CD4-positive, alpha-beta memory T cell (primary cell): ENCODE data around the gene TRIM42. TPM values are rescaled to one million over a fixed set of nuclear protein-coding genes. Genes with fewer than 3 reads are reported as not detected.

Experiments
- CTCF ChIA-PET: fragments of 350-600 bp; sonication (Branson Sonifier 250); formaldehyde crosslinking; loops from one replicate; lab custom pipeline; 2021; ENCODE audit warnings: inconsistent platforms; ENCODE audit not compliant: partially characterized antibody; lab: Charles Lee
- POLR2A ChIA-PET: fragments of 350-600 bp; sonication (Branson Sonifier 250); formaldehyde crosslinking; loops from one replicate; lab custom pipeline; 2021; ENCODE audit not compliant: partially characterized antibody; lab: Charles Lee
- DNase-seq, 5 donors: peaks; one replicate each; pipeline versions ENCODE4 v3.0.0 to v3.0.0-alpha.2; 2020 to 2022; ENCODE audit warnings: mixed read lengths in 1 of 5
- H3K27ac ChIP-seq: one replicate; pipeline ENCODE4 v1.7.0; 2013; ENCODE audit warnings: low read depth, low read length
- H3K27me3 ChIP-seq: 2 replicates; pipeline ENCODE4 v1.7.0; 2013; ENCODE audit warnings: mild to moderate bottlenecking, low read length, moderate library complexity; ENCODE audit not compliant: insufficient read depth
- H3K36me3 ChIP-seq: 2 replicates; pipeline ENCODE4 v1.7.0; 2013; ENCODE audit warnings: mild to moderate bottlenecking, low read length, moderate library complexity; ENCODE audit not compliant: insufficient read depth
- H3K4me1 ChIP-seq: 2 replicates; pipeline ENCODE4 v1.7.0; 2013; ENCODE audit warnings: mild to moderate bottlenecking, low read length, moderate library complexity; ENCODE audit not compliant: insufficient read depth
- H3K4me3 ChIP-seq, 2 donors: one replicate each; pipeline ENCODE4 v1.7.0; 2013; ENCODE audit warnings: low read length in 2 of 2, mild to moderate bottlenecking in 1 of 2
- H3K9me3 ChIP-seq, 2 donors: one replicate each; pipeline ENCODE4 v1.7.0; 2013; ENCODE audit warnings: low read length in 2 of 2, control low read depth in 1 of 2; ENCODE audit not compliant: control insufficient read depth in 1 of 2
- H3K27ac Mint-ChIP-seq, 7 donors: one replicate each; pipeline ENCODE4 v1.8.0; 2020 to 2021; ENCODE audit warnings: mixed read lengths in 7 of 7, mild to moderate bottlenecking in 6 of 7, inconsistent platforms in 3 of 7, moderate library complexity in 3 of 7
- H3K27me3 Mint-ChIP-seq, 2 donors: one replicate each; pipeline ENCODE4 v1.8.0; 2020 to 2021; ENCODE audit warnings: mixed read lengths in 2 of 2
- H3K36me3 Mint-ChIP-seq, 2 donors: one replicate each; pipeline ENCODE4 v1.8.0; 2020 to 2021; ENCODE audit warnings: mixed read lengths in 2 of 2, inconsistent platforms in 1 of 2, mild to moderate bottlenecking in 1 of 2
- H3K4me1 Mint-ChIP-seq, 4 donors: one replicate each; pipeline ENCODE4 v1.8.0; 2020 to 2021; ENCODE audit warnings: mixed read lengths in 4 of 4, mild to moderate bottlenecking in 1 of 4
- H3K4me3 Mint-ChIP-seq, 8 donors: one replicate each; pipeline ENCODE4 v1.8.0; 2020 to 2021; ENCODE audit warnings: mixed read lengths in 8 of 8, mild to moderate bottlenecking in 7 of 8, moderate library complexity in 6 of 8, inconsistent platforms in 3 of 8
- H3K9me3 Mint-ChIP-seq, 8 donors: one replicate each; pipeline ENCODE4 v1.8.0; 2020 to 2021; ENCODE audit warnings: mixed read lengths in 8 of 8, mild to moderate bottlenecking in 5 of 8, inconsistent platforms in 3 of 8, moderate library complexity in 1 of 8
- intact Hi-C: fragments of 100-400 bp; cut with micrococcal nuclease; formaldehyde crosslinking; loops from one replicate; pipeline ENCODE4 v1.15.1; 2023
- polyA plus RNA-seq, 2 donors: library from polyadenylated mRNA; unstranded; fragments of 300-500 nt; fragmentation: Illumina TruSeq; gene quantifications; one replicate each; pipeline ENCODE4 v1.2.3, GENCODE V29; 2021
- total RNA-seq, 2 experiments: library from RNA; stranded (reverse); gene quantifications; one replicate each; pipeline ENCODE4 v1.2.3, GENCODE V29; 2021

TRIM42 gene
- total and polyA plus RNA-seq, 4 experiments from 2014 or later: not detected

GRCh38 chr3:140723576-140723975, 45.7 kb downstream of the TRIM42 start:
- Histone ChIP-seq H3K9me3 (no peaks in the 10 kb centered on the region), H3K4me3 (no peak overlapping the region), H3K36me3 (no peaks in the 10 kb centered on the region), H3K4me1 (no peaks in the 10 kb centered on the region), H3K27ac (no peak overlapping the region), H3K27me3 (no peaks in the 10 kb centered on the region)
- no peak for DNase-seq
- Mint-ChIP-seq H3K27ac (no peak overlapping the region), H3K4me3 (no peak overlapping the region), H3K4me1 (no peaks in the 10 kb centered on the region), H3K27me3 (no peaks in the 10 kb centered on the region), H3K36me3 (no peaks in the 10 kb centered on the region), H3K9me3 (peaks cover 0 to 4% (median 0%) of the 10 kb centered on the region in 8 donors)
- POLR2A ChIA-PET: no interaction called here
- CTCF ChIA-PET: no interaction called here
- intact Hi-C loops: no loop called here

GRCh38 chr3:140724856-140725812, 47.3 kb downstream of the TRIM42 start:
- ChIA-PET CTCF (no interaction called here), POLR2A (no interaction called here)
- no peak overlapping the region for H3K4me3 Mint-ChIP-seq
- H3K4me1 Mint-ChIP-seq: no peaks in the 10 kb centered on the region
- intact Hi-C loops: no loop called here
- Histone ChIP-seq H3K4me1 (no peaks in the 10 kb centered on the region), H3K27ac (no peak overlapping the region), H3K4me3 (no peak overlapping the region), H3K27me3 (no peaks in the 10 kb centered on the region), H3K36me3 (no peaks in the 10 kb centered on the region), H3K9me3 (no peaks in the 10 kb centered on the region)
- no peak overlapping the region for H3K27ac Mint-ChIP-seq
- no peak for DNase-seq
- H3K27me3 Mint-ChIP-seq: no peaks in the 10 kb centered on the region
- H3K9me3 Mint-ChIP-seq: peaks cover 0 to 4% (median 0%) of the 10 kb centered on the region in 8 donors
- no peaks in the 10 kb centered on the region for H3K36me3 Mint-ChIP-seq

- no peak overlapping the region for H3K27ac ChIP-seq
- Mint-ChIP-seq H3K27ac (no peak overlapping the region), H3K9me3 (peaks cover 0 to 4% (median 0%) of the 10 kb centered on the region in 8 donors), H3K4me3 (no peak overlapping the region), H3K4me1 (no peaks in the 10 kb centered on the region), H3K36me3 (no peaks in the 10 kb centered on the region), H3K27me3 (peaks cover 0 to 1% of the 10 kb centered on the region in 2 donors)
- DNase-seq: no peak
- H3K27me3 ChIP-seq: no peaks in the 10 kb centered on the region
- ChIA-PET CTCF (no interaction called here), POLR2A (no interaction called here)
- intact Hi-C loops: no loop called here
- no peaks in the 10 kb centered on the region for H3K36me3 ChIP-seq
- no peak overlapping the region for H3K4me3 ChIP-seq
- H3K9me3 ChIP-seq: no peaks in the 10 kb centered on the region
- no peaks in the 10 kb centered on the region for H3K4me1 ChIP-seq
Observed at GRCh38 chr3:140726066-140726465, 48.2 kb downstream of the TRIM42 start.

GRCh38 chr3:140727886-140728285, 50.0 kb downstream of the TRIM42 start:
- no peak overlapping the region for H3K4me3 Mint-ChIP-seq
- Histone ChIP-seq H3K4me1 (no peaks in the 10 kb centered on the region), H3K27ac (no peak overlapping the region), H3K9me3 (no peaks in the 10 kb centered on the region), H3K36me3 (no peaks in the 10 kb centered on the region), H3K4me3 (no peak overlapping the region), H3K27me3 (no peaks in the 10 kb centered on the region)
- H3K9me3 Mint-ChIP-seq: peaks cover 0 to 2% (median 0%) of the 10 kb centered on the region in 8 donors
- intact Hi-C loops: no loop called here
- DNase-seq: no peak
- CTCF ChIA-PET: interaction anchor here (0.8 kb wide), 1 partner anchor 9 kb away, joined by 3 read pairs; no protein-coding TSS in a partner anchor
- no peaks in the 10 kb centered on the region for H3K36me3 Mint-ChIP-seq
- no peak overlapping the region for H3K27ac Mint-ChIP-seq
- H3K4me1 Mint-ChIP-seq: no peaks in the 10 kb centered on the region
- H3K27me3 Mint-ChIP-seq: peaks cover 0 to 3% of the 10 kb centered on the region in 2 donors
- POLR2A ChIA-PET: no interaction called here

GRCh38 chr3:140731440-140732119, 53.7 kb downstream of the TRIM42 start:
- Mint-ChIP-seq H3K4me3 (no peak overlapping the region), H3K4me1 (no peaks in the 10 kb centered on the region)
- CTCF ChIA-PET: no interaction called here

GRCh38 chr3:140733623-140734022, 55.8 kb downstream of the TRIM42 start:
- Mint-ChIP-seq H3K4me1 (no peaks in the 10 kb centered on the region), H3K9me3 (peaks cover 0 to 3% (median 2%) of the 10 kb centered on the region in 8 donors), H3K27me3 (peaks cover 2 to 6% of the 10 kb centered on the region in 2 donors), H3K36me3 (no peaks in the 10 kb centered on the region), H3K27ac (no peak overlapping the region), H3K4me3 (no peak overlapping the region)
- DNase-seq: no peak
- Histone ChIP-seq H3K27me3 (no peaks in the 10 kb centered on the region), H3K36me3 (no peaks in the 10 kb centered on the region), H3K27ac (no peak overlapping the region), H3K4me1 (no peaks in the 10 kb centered on the region), H3K4me3 (no peak overlapping the region), H3K9me3 (no peaks in the 10 kb centered on the region)
- intact Hi-C loops: no loop called here
- ChIA-PET POLR2A (no interaction called here), CTCF (no interaction called here)

More at GRCh38 chr3:140731440-140732119, 53.7 kb downstream of the TRIM42 start:
- Mint-ChIP-seq H3K27me3 (peaks cover 0 to 3% of the 10 kb centered on the region in 2 donors), H3K9me3 (peaks cover 0 to 3% (median 2%) of the 10 kb centered on the region in 8 donors), H3K27ac (no peak overlapping the region), H3K36me3 (no peaks in the 10 kb centered on the region)
- H3K27me3 ChIP-seq: no peaks in the 10 kb centered on the region
- H3K4me3 ChIP-seq: no peak overlapping the region
- POLR2A ChIA-PET: no interaction called here
- no peak for DNase-seq
- no peaks in the 10 kb centered on the region for H3K4me1 ChIP-seq
- H3K9me3 ChIP-seq: no peaks in the 10 kb centered on the region
- no peaks in the 10 kb centered on the region for H3K36me3 ChIP-seq
- intact Hi-C loops: no loop called here
- no peak overlapping the region for H3K27ac ChIP-seq

GRCh38 chr3:140736863-140737460, 59.1 kb downstream of the TRIM42 start:
- no peaks in the 10 kb centered on the region for H3K9me3 ChIP-seq
- no peaks in the 10 kb centered on the region for H3K4me1 Mint-ChIP-seq
- H3K4me3 ChIP-seq: no peak overlapping the region
- no peak overlapping the region for H3K27ac Mint-ChIP-seq
- no peak overlapping the region for H3K27ac ChIP-seq
- H3K4me1 ChIP-seq: no peaks in the 10 kb centered on the region
- DNase-seq: no peak
- ChIA-PET POLR2A (no interaction called here), CTCF (interaction anchor here (1.4 kb wide), 1 partner anchor 9 kb away, joined by 3 read pairs; no protein-coding TSS in a partner anchor)
- H3K36me3 ChIP-seq: no peaks in the 10 kb centered on the region
- peaks cover 0 to 3% (median 2%) of the 10 kb centered on the region in 8 donors for H3K9me3 Mint-ChIP-seq
- H3K36me3 Mint-ChIP-seq: no peaks in the 10 kb centered on the region
- intact Hi-C loops: no loop called here
- H3K27me3 Mint-ChIP-seq: peaks cover 2 to 7% of the 10 kb centered on the region in 2 donors
- no peak overlapping the region for H3K4me3 Mint-ChIP-seq
- no peaks in the 10 kb centered on the region for H3K27me3 ChIP-seq
